Memory B cell (primary cell): ENCODE results near the gene NUP188.

ENCODE experiments used
- ATAC-seq: fragments of 150-1000 bp; cut with Tn5 transposase; 2 replicates; pipeline ENCODE4 v1.10.0; 2021; ENCODE audit warnings: low read depth, mild to moderate bottlenecking, moderate library complexity
- DNase-seq, 2 donors: peaks; one replicate each; pipeline ENCODE4 v3.0.0; 2022; ENCODE audit warnings: low spot score in 2 of 2
- H3K27ac Mint-ChIP-seq: one replicate; pipeline ENCODE4 v1.8.0; 2022; ENCODE audit warnings: mild to moderate bottlenecking, moderate library complexity, mixed read lengths
- H3K27me3 Mint-ChIP-seq: one replicate; pipeline ENCODE4 v1.8.0; 2022; ENCODE audit warnings: mixed read lengths
- H3K36me3 Mint-ChIP-seq: one replicate; pipeline ENCODE4 v1.8.0; 2022; ENCODE audit warnings: mild to moderate bottlenecking, mixed read lengths
- H3K4me1 Mint-ChIP-seq: one replicate; pipeline ENCODE4 v1.8.0; 2022; ENCODE audit warnings: mixed read lengths
- H3K4me3 Mint-ChIP-seq: one replicate; pipeline ENCODE4 v1.8.0; 2022; ENCODE audit warnings: mild to moderate bottlenecking, moderate library complexity, mixed read lengths
- H3K9me3 Mint-ChIP-seq: one replicate; pipeline ENCODE4 v1.8.0; 2022; ENCODE audit warnings: mixed read lengths

Gene NUP188

GRCh38 chr9:128947527-128948301 is at the start of gene NUP188, which contains the start of gene DOLK:
NUP188 (plus strand) TSS chr9:128947699; CDS start chr9:128947720, 21 bp downstream.
DOLK (minus strand) TSS chr9:128947603; CDS start chr9:128947303, 300 bp downstream.
- peaks cover 15% of the 10 kb centered on the region for H3K4me1 Mint-ChIP-seq
- H3K9me3 Mint-ChIP-seq, result no peaks in the 10 kb centered on the region
- peak within 1 kb of the TSS; percentile 95 for H3K4me3 Mint-ChIP-seq
- peaks cover 2% of the 10 kb centered on the region for H3K36me3 Mint-ChIP-seq
- no peaks in the 10 kb centered on the region for H3K27me3 Mint-ChIP-seq
- ATAC-seq, result peak; percentile 86
- peak; percentile 99 for DNase-seq
- H3K27ac Mint-ChIP-seq, result peak within 1 kb of the TSS; percentile 95

DNA sequence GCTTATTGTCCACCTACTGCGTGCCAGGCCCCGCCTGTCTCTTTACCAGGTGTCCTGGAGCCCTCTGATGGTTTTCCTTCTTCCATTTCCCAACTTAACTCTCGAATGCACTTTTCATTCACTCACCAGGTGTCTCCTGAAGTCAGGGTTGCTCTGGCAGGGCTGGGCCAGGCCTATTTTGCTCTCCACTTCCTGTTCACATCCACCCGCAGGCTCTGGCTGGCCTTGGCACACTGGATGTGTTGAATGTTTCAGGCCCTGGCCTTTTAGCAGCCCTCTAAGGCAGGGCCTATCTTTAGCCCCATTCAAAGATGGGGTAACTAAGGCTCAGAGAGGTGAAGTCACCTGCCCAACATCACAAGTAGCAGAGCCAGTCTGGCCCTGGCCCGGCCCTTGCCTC is 49.1 kb upstream of the NUP188 start:
- Mint-ChIP-seq H3K27me3 (no peaks in the 10 kb centered on the region), H3K4me1 (peaks cover 35% of the 10 kb centered on the region), H3K27ac (peak overlapping the region; percentile 67), H3K4me3 (no peak overlapping the region), H3K36me3 (peaks cover 16% of the 10 kb centered on the region), H3K9me3 (no peaks in the 10 kb centered on the region)
- DNase-seq (no peak), ATAC-seq (no peak)

GRCh38 chr9:128898845-128899565 is 48.5 kb upstream of the NUP188 start:
- H3K27ac Mint-ChIP-seq, result peak overlapping the region; percentile 95
- ATAC-seq (no peak), DNase-seq (no peak)
- peaks cover 16% of the 10 kb centered on the region for H3K36me3 Mint-ChIP-seq
- peak overlapping the region; percentile 53 for H3K4me3 Mint-ChIP-seq
- peaks cover 35% of the 10 kb centered on the region for H3K4me1 Mint-ChIP-seq
- H3K27me3 Mint-ChIP-seq, result no peaks in the 10 kb centered on the region
- H3K9me3 Mint-ChIP-seq, result no peaks in the 10 kb centered on the region

GRCh38 chr9:128899566-128900322 is 47.8 kb upstream of the NUP188 start:
- DNase-seq, result no peak
- H3K27ac Mint-ChIP-seq, result peak overlapping the region; percentile 95
- H3K36me3 Mint-ChIP-seq, result peaks cover 16% of the 10 kb centered on the region
- H3K27me3 Mint-ChIP-seq, result no peaks in the 10 kb centered on the region
- H3K4me3 Mint-ChIP-seq, result peak overlapping the region; percentile 53
- H3K9me3 Mint-ChIP-seq, result no peaks in the 10 kb centered on the region
- ATAC-seq, result no peak
- H3K4me1 Mint-ChIP-seq, result peaks cover 35% of the 10 kb centered on the region

GRCh38 chr9:128901379-128901778 is 46.1 kb upstream of the NUP188 start:
- Mint-ChIP-seq H3K27me3 (no peaks in the 10 kb centered on the region), H3K36me3 (peaks cover 9% of the 10 kb centered on the region), H3K4me1 (peaks cover 28% of the 10 kb centered on the region), H3K9me3 (no peaks in the 10 kb centered on the region), H3K27ac (peak overlapping the region; percentile 50), H3K4me3 (no peak overlapping the region)
- ATAC-seq (no peak), DNase-seq (no peak)

DNA sequence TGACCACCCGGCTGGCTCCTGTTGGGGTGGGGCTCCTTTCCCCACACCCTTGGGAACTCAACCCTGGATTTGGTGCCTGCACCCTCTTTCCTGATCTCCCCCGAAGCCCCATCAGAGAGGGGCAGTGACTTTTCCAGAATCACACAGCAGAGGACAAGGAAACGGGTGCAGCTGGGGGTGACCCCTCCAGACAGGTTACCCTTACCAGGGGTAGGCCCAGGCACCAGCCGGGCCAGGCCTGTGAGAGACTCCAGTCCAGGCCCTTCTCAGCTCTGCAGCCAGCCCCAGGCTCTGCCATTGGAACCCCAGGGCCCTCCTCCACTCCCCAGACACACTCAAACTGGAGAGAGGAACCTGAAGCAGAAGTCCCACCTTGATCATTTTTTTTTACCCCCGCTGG is 45.7 kb upstream of the NUP188 start:
- ATAC-seq (no peak), DNase-seq (no peak)
- H3K27ac Mint-ChIP-seq, result peak overlapping the region; percentile 92
- no peaks in the 10 kb centered on the region for H3K27me3 Mint-ChIP-seq
- peaks cover 8% of the 10 kb centered on the region for H3K36me3 Mint-ChIP-seq
- H3K4me3 Mint-ChIP-seq, result peak overlapping the region; percentile 73
- H3K9me3 Mint-ChIP-seq, result no peaks in the 10 kb centered on the region
- H3K4me1 Mint-ChIP-seq, result peaks cover 28% of the 10 kb centered on the region

- no peaks in the 10 kb centered on the region for H3K9me3 Mint-ChIP-seq
- no peaks in the 10 kb centered on the region for H3K27me3 Mint-ChIP-seq
- H3K4me1 Mint-ChIP-seq, result peaks cover 28% of the 10 kb centered on the region
- H3K4me3 Mint-ChIP-seq, result peak overlapping the region; percentile 73
- H3K27ac Mint-ChIP-seq, result peak overlapping the region; percentile 92
- H3K36me3 Mint-ChIP-seq, result peaks cover 10% of the 10 kb centered on the region
- peak; percentile 99 for ATAC-seq
- DNase-seq, result peak; percentile 67 to 82
Measured at GRCh38 chr9:128902351-128903078, 45.0 kb upstream of the NUP188 start.

GRCh38 chr9:128903079-128903461 is 44.4 kb upstream of the NUP188 start:
- Mint-ChIP-seq H3K4me1 (peaks cover 25% of the 10 kb centered on the region), H3K27me3 (no peaks in the 10 kb centered on the region), H3K9me3 (no peaks in the 10 kb centered on the region), H3K4me3 (peak overlapping the region; percentile 73), H3K27ac (peak overlapping the region; percentile 92), H3K36me3 (peaks cover 14% of the 10 kb centered on the region)
- DNase-seq (no peak), ATAC-seq (no peak)

GRCh38 chr9:128903871-128904620 is 43.5 kb upstream of the NUP188 start:
- Mint-ChIP-seq H3K4me3 (no peak overlapping the region), H3K36me3 (peaks cover 20% of the 10 kb centered on the region), H3K27ac (peak overlapping the region; percentile 58), H3K9me3 (no peaks in the 10 kb centered on the region), H3K4me1 (peaks cover 21% of the 10 kb centered on the region), H3K27me3 (no peaks in the 10 kb centered on the region)
- ATAC-seq, result no peak
- no peak for DNase-seq

- H3K4me1 Mint-ChIP-seq, result peaks cover 9% of the 10 kb centered on the region
- no peak overlapping the region for H3K4me3 Mint-ChIP-seq
- no peaks in the 10 kb centered on the region for H3K27me3 Mint-ChIP-seq
- no peak overlapping the region for H3K27ac Mint-ChIP-seq
- H3K9me3 Mint-ChIP-seq, result no peaks in the 10 kb centered on the region
- DNase-seq (no peak), ATAC-seq (no peak)
- peaks cover 22% of the 10 kb centered on the region for H3K36me3 Mint-ChIP-seq
Measured at GRCh38 chr9:128905964-128906363, 41.5 kb upstream of the NUP188 start.

DNA sequence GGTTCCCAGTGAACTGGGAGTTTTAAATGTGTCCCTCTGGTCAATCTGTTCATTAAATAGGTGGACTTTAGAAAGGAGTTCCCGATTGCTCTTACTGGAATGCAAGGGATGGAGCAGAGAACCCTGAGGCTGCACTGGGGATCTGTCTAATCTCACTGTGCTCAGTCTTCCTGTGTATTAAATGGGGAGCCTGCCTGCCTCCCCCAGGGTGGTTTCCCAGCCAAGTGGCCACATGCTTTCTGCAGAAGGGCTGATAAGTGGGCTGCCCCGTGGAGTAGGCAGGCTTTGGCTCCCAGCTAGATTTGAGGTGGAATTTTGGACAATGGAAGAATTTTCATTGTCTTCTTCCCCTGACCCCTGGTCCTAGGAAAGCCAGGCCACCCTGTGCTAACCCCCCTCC is 40.8 kb upstream of the NUP188 start:
- Mint-ChIP-seq H3K27ac (no peak overlapping the region), H3K27me3 (no peaks in the 10 kb centered on the region), H3K36me3 (peaks cover 22% of the 10 kb centered on the region), H3K4me3 (no peak overlapping the region), H3K4me1 (peaks cover 9% of the 10 kb centered on the region), H3K9me3 (no peaks in the 10 kb centered on the region)
- DNase-seq (no peak), ATAC-seq (no peak)

GRCh38 chr9:128908372-128908771 is 39.1 kb upstream of the NUP188 start:
- Mint-ChIP-seq H3K4me1 (peaks cover 8% of the 10 kb centered on the region), H3K27ac (no peak overlapping the region), H3K4me3 (no peak overlapping the region), H3K36me3 (peaks cover 26% of the 10 kb centered on the region), H3K27me3 (no peaks in the 10 kb centered on the region), H3K9me3 (no peaks in the 10 kb centered on the region)
- DNase-seq (no peak), ATAC-seq (no peak)

GRCh38 chr9:128909859-128910258 is 37.6 kb upstream of the NUP188 start:
- Mint-ChIP-seq H3K27me3 (no peaks in the 10 kb centered on the region), H3K9me3 (no peaks in the 10 kb centered on the region), H3K27ac (no peak overlapping the region), H3K36me3 (peaks cover 26% of the 10 kb centered on the region), H3K4me1 (peaks cover 8% of the 10 kb centered on the region), H3K4me3 (no peak overlapping the region)
- ATAC-seq, result no peak
- DNase-seq, result no peak
